MM.1S (cell line): ENCODE data around the gene DDX28.
"Not testable (repeated sequence)": the region's sequence is repeated elsewhere in the genome, so short reads cannot be mapped to it uniquely, and the experiment has no call there.

Experiments used
- DNase-seq: peaks from one replicate; pipeline ENCODE4 v3.0.0-alpha.2; 2015
- H2AFZ ChIP-seq: fragments of 300-600 bp; sonication (generic); 2 replicates; pipeline ENCODE4 v1.6.0; 2016; ENCODE audit warnings: antibody characterized with exemption, low read length
- H3F3A ChIP-seq: fragments of 300-600 bp; sonication (generic); 2 replicates; pipeline ENCODE4 v1.6.1; 2016; ENCODE audit warnings: mild to moderate bottlenecking, antibody characterized with exemption, low read length, moderate library complexity, mixed read lengths; ENCODE audit not compliant: insufficient read depth
- H3K27ac ChIP-seq: fragments of 300-600 bp; sonication (generic); 2 replicates; pipeline ENCODE4 v1.5.1; 2016; ENCODE audit warnings: mild to moderate bottlenecking, low read length
- H3K27me3 ChIP-seq: fragments of 300-600 bp; sonication (generic); replicated peaks from 2 replicates; pipeline ENCODE4 v1.6.0; 2016; ENCODE audit warnings: low read length; ENCODE audit not compliant: insufficient read depth
- H3K36me3 ChIP-seq: fragments of 300-600 bp; sonication (generic); replicated peaks from 2 replicates; pipeline ENCODE4 v1.6.1; 2016; ENCODE audit warnings: mild to moderate bottlenecking, low read length, mixed read lengths; ENCODE audit not compliant: insufficient read depth
- H3K4me1 ChIP-seq: fragments of 300-600 bp; sonication (generic); 2 replicates; pipeline ENCODE4 v1.6.1; 2016; ENCODE audit warnings: low read length, mixed read lengths
- H3K4me2 ChIP-seq: fragments of 300-600 bp; sonication (generic); 2 replicates; pipeline ENCODE4 v1.6.0; 2016; ENCODE audit warnings: low read depth, low read length
- H3K4me3 ChIP-seq: fragments of 300-600 bp; sonication (generic); 2 replicates; pipeline ENCODE4 v1.5.1; 2016; ENCODE audit warnings: low read length, mixed read lengths
- H3K79me2 ChIP-seq: fragments of 300-600 bp; sonication (generic); 2 replicates; pipeline ENCODE4 v1.6.1; 2016; ENCODE audit warnings: mixed run types, low read length, mixed read lengths
- H3K9ac ChIP-seq: fragments of 300-600 bp; sonication (generic); 2 replicates; pipeline ENCODE4 v1.6.1; 2016; ENCODE audit warnings: low read length, mixed read lengths
- H3K9me2 ChIP-seq: fragments of 300-600 bp; sonication (generic); replicated peaks from 2 replicates; pipeline ENCODE4 v1.6.1; 2016; ENCODE audit warnings: mild to moderate bottlenecking, low read length, mixed read lengths; ENCODE audit not compliant: insufficient read depth
- H3K9me3 ChIP-seq: fragments of 300-600 bp; sonication (generic); replicated peaks from 2 replicates; pipeline ENCODE4 v1.6.1; 2016; ENCODE audit warnings: mild to moderate bottlenecking, low read length, mixed read lengths; ENCODE audit not compliant: insufficient read depth
- H4K20me1 ChIP-seq: fragments of 300-600 bp; sonication (generic); 2 replicates; pipeline ENCODE4 v1.6.1; 2016; ENCODE audit warnings: mild to moderate bottlenecking, low read length, moderate library complexity, mixed read lengths; ENCODE audit not compliant: insufficient read depth
- EZH2 ChIP-seq: fragments of 300-600 bp; sonication (generic); optimal IDR thresholded peaks from 2 replicates; pipeline ENCODE3; 2017; ENCODE audit warnings: low read depth, mild to moderate bottlenecking, antibody characterized with exemption, low read length, mixed read lengths
- EZH2phosphoT487 ChIP-seq: fragments of 300-600 bp; sonication (generic); IDR thresholded peaks from 2 replicates; pipeline ENCODE4 v1.6.1; 2018; ENCODE audit warnings: antibody characterized with exemption, low read length
- TF ChIP-seq, protein P1 (sequence below): fragments of 300-600 bp; sonication (generic); IDR thresholded peaks from 2 replicates; pipeline ENCODE4 v1.5.1; 2016; ENCODE audit warnings: antibody characterized with exemption, low read length, mixed read lengths

The DDX28 gene

DNA sequence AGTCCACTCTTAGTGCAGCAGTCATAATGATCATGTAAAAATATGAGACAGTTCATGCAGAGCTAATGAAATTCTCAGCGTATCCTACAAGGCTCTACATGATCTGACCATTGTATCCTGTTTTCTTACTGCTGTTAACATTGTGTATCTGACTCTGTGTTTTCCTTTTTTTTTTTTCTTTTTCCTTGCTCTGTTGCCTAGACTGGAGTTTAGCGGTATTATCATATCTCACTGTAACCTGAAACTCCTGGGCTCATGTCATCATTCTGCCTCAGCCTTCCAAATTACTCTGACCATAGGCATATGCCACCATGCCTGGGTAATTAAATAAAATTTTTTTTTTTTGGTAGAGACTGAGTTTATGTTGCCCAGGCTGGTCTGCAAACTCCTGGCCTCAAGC is 12.2 kb upstream of the DDX28 start:
- no peaks in the 10 kb centered on the region for H3K79me2 ChIP-seq
- H3K36me3 ChIP-seq: no peaks in the 10 kb centered on the region
- H3K4me2 ChIP-seq: no peak overlapping the region
- no peaks in the 10 kb centered on the region for H3K27me3 ChIP-seq
- no peaks in the 10 kb centered on the region for H4K20me1 ChIP-seq
- H3K27ac ChIP-seq: no peak overlapping the region
- H3K4me3 ChIP-seq: no peak overlapping the region
- no peaks in the 10 kb centered on the region for H3K9me2 ChIP-seq
- no peak overlapping the region for H3K9ac ChIP-seq
- no peaks in the 10 kb centered on the region for H3K9me3 ChIP-seq
- H3F3A ChIP-seq: no peaks in the 10 kb centered on the region
- no peak for DNase-seq
- TF ChIP-seq EZH2 (no peak), EZH2phosphoT487 (no peak)
- TF ChIP-seq, protein P1, sequence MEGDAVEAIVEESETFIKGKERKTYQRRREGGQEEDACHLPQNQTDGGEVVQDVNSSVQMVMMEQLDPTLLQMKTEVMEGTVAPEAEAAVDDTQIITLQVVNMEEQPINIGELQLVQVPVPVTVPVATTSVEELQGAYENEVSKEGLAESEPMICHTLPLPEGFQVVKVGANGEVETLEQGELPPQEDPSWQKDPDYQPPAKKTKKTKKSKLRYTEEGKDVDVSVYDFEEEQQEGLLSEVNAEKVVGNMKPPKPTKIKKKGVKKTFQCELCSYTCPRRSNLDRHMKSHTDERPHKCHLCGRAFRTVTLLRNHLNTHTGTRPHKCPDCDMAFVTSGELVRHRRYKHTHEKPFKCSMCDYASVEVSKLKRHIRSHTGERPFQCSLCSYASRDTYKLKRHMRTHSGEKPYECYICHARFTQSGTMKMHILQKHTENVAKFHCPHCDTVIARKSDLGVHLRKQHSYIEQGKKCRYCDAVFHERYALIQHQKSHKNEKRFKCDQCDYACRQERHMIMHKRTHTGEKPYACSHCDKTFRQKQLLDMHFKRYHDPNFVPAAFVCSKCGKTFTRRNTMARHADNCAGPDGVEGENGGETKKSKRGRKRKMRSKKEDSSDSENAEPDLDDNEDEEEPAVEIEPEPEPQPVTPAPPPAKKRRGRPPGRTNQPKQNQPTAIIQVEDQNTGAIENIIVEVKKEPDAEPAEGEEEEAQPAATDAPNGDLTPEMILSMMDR: no peak
- no peak overlapping the region for H2AFZ ChIP-seq
- no peaks in the 10 kb centered on the region for H3K4me1 ChIP-seq

DNA sequence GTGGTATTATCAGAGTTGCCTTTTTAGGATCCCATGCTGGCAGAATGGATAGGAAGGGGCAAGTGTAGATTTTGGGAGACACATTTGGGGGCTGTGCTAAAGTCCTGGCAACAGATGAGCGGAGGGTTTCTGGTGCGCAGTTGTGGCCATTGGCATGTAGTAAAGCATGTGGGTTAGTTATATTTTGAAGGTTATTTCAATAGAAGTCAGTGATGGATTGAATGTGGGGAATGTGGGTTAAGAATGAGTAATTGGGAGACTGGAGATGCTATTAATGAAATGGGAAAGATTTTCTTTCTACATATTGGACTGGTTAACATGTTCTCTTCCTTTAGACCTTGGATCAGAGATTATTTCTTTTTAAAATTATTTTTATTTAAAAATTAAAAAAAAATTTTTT is 10.1 kb upstream of the DDX28 start:
- no peak for DNase-seq
- H3K9ac ChIP-seq: no peak overlapping the region
- no peak overlapping the region for H3K27ac ChIP-seq
- TF ChIP-seq, protein P1: no peak
- no peak for TF ChIP-seq EZH2
- TF ChIP-seq EZH2phosphoT487: no peak
- no peaks in the 10 kb centered on the region for H3K79me2 ChIP-seq
- no peaks in the 10 kb centered on the region for H3K9me2 ChIP-seq
- no peaks in the 10 kb centered on the region for H3F3A ChIP-seq
- H3K36me3 ChIP-seq: no peaks in the 10 kb centered on the region
- no peak overlapping the region for H2AFZ ChIP-seq
- no peaks in the 10 kb centered on the region for H3K4me1 ChIP-seq
- H3K9me3 ChIP-seq: no peaks in the 10 kb centered on the region
- H3K27me3 ChIP-seq: no peaks in the 10 kb centered on the region
- no peak overlapping the region for H3K4me2 ChIP-seq
- H4K20me1 ChIP-seq: no peaks in the 10 kb centered on the region
- no peak overlapping the region for H3K4me3 ChIP-seq

DNA sequence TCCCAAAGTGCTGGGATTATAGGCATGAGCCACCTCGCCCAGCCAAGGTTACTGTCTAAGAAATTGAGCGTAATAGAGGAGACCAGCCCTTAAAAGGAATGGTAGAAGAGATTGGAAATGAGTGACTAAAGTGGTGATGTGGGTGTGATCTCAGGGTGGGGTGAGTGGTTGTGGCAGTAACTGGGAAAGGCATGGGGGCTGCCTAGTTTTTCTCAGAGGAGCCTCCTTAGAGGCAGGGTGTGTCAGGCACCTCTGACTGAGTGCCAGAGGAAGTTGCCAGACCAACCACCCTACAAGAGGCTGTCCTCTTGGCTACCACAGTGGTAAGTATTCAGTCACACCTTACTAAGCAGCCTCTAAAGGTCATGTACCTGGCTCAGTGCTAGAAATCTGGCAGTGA is 8.9 kb upstream of the DDX28 start:
- Histone ChIP-seq H3K9me3 (no peaks in the 10 kb centered on the region), H3K27ac (no peak overlapping the region), H3K4me1 (no peaks in the 10 kb centered on the region), H3K36me3 (no peaks in the 10 kb centered on the region), H3K9me2 (no peaks in the 10 kb centered on the region), H3K4me3 (no peak overlapping the region), H4K20me1 (no peaks in the 10 kb centered on the region), H2AFZ (no peak overlapping the region), H3K27me3 (no peaks in the 10 kb centered on the region), H3K9ac (no peak overlapping the region), H3F3A (no peaks in the 10 kb centered on the region), H3K79me2 (0 out of 2 replicates have a peak, but pooled peaks cover 4% of the 10 kb centered on the region), H3K4me2 (no peak overlapping the region)
- no peak for DNase-seq
- TF ChIP-seq EZH2phosphoT487 (no peak), EZH2 (no peak)
- TF ChIP-seq, protein P1: no peak

DNA sequence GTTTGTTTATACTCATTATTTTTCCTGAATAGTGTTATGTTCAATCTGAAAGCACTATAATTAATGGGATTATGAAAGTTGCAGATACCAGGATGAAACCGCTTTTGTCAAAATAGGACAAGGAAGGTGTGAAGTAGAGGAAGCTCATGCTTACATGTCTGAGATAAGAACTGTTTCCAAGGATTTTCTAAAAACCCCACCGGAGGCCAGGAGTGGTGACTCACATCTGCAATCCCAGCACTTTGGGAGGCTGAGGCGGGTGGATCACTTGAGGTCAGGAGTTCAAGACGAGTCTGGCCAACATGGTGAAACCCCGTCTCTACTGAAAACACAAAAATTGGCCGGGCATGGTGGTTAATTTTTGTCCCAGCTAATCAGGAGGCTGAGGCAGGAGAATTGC is 7.1 kb upstream of the DDX28 start:
- H3K79me2 ChIP-seq, H4K20me1 ChIP-seq, H3K9me2 ChIP-seq, H2AFZ ChIP-seq, H3K27ac ChIP-seq, H3K27me3 ChIP-seq, DNase-seq, H3K4me1 ChIP-seq, H3K9me3 ChIP-seq, H3K4me2 ChIP-seq, H3K36me3 ChIP-seq, H3F3A ChIP-seq, H3K4me3 ChIP-seq, H3K9ac ChIP-seq: not testable (repeated sequence)
